GM23248 (cell line): ENCODE results near the gene PXDN. TPM values are rescaled to one million over a fixed set of nuclear protein-coding genes. Genes with fewer than 3 reads are reported as not detected.

ENCODE experiments used
- DNase-seq: peaks from one replicate; pipeline ENCODE4 v3.0.0-alpha.2; 2015
- H2AFZ ChIP-seq: fragments of 200-600 bp; sonication (generic); 2 replicates; pipeline ENCODE4 v1.6.1; 2016; ENCODE audit warnings: antibody characterized with exemption
- H3F3A ChIP-seq: fragments of 200-600 bp; sonication (generic); 2 replicates; pipeline ENCODE4 v1.6.1; 2016; ENCODE audit warnings: mild to moderate bottlenecking, antibody characterized with exemption, mixed run types; ENCODE audit not compliant: insufficient read depth
- H3K27ac ChIP-seq: fragments of 200-600 bp; sonication (generic); 2 replicates; pipeline ENCODE4 v1.5.1; 2016; ENCODE audit warnings: mild to moderate bottlenecking
- H3K27me3 ChIP-seq: fragments of 200-600 bp; sonication (generic); replicated peaks from 2 replicates; pipeline ENCODE4 v1.6.1; 2016; ENCODE audit warnings: mild to moderate bottlenecking; ENCODE audit not compliant: insufficient read depth
- H3K36me3 ChIP-seq: fragments of 200-600 bp; sonication (generic); 2 replicates; pipeline ENCODE4 v1.6.1; 2016; ENCODE audit warnings: low read depth, mild to moderate bottlenecking
- H3K4me1 ChIP-seq: fragments of 200-600 bp; sonication (generic); 2 replicates; pipeline ENCODE4 v1.6.1; 2016; ENCODE audit warnings: mild to moderate bottlenecking; ENCODE audit not compliant: insufficient read depth
- H3K4me2 ChIP-seq: fragments of 200-600 bp; sonication (generic); one replicate; pipeline ENCODE4 v1.6.1; 2016; ENCODE audit warnings: mild to moderate bottlenecking; ENCODE audit not compliant: unreplicated experiment
- H3K4me3 ChIP-seq: fragments of 200-600 bp; sonication (generic); 2 replicates; pipeline ENCODE4 v1.5.1; 2016; ENCODE audit warnings: mild to moderate bottlenecking
- H3K79me2 ChIP-seq: fragments of 200-600 bp; sonication (generic); 2 replicates; pipeline ENCODE4 v1.6.1; 2016; ENCODE audit warnings: mild to moderate bottlenecking; ENCODE audit not compliant: insufficient read depth
- H3K9ac ChIP-seq: fragments of 200-600 bp; sonication (generic); 2 replicates; pipeline ENCODE4 v1.6.1; 2016; ENCODE audit warnings: mild to moderate bottlenecking
- H3K9me2 ChIP-seq: fragments of 200-600 bp; sonication (generic); 2 replicates; pipeline ENCODE4 v1.6.1; 2016; ENCODE audit warnings: mixed run types, mild to moderate bottlenecking, moderate library complexity; ENCODE audit not compliant: insufficient read depth
- H3K9me3 ChIP-seq: fragments of 200-600 bp; sonication (generic); one replicate; pipeline ENCODE4 v1.6.1; 2017; ENCODE audit warnings: low read depth
- H4K20me1 ChIP-seq: fragments of 200-600 bp; sonication (generic); 2 replicates; pipeline ENCODE4 v1.6.0; 2016; ENCODE audit not compliant: insufficient read depth
- EZH2 ChIP-seq: fragments of 200-600 bp; sonication (generic); IDR thresholded peaks from 2 replicates; pipeline ENCODE4 v1.6.1; 2018; ENCODE audit warnings: antibody characterized with exemption, mild to moderate bottlenecking; ENCODE audit not compliant: insufficient read depth, poor library complexity, severe bottlenecking
- EZH2phosphoT487 ChIP-seq: fragments of 200-600 bp; sonication (generic); IDR thresholded peaks from 2 replicates; pipeline ENCODE4 v1.6.1; 2018; ENCODE audit warnings: antibody characterized with exemption, moderate library complexity, mild to moderate bottlenecking, low read depth; ENCODE audit not compliant: insufficient read depth
- WGBS, 2 experiments: methylation state at CpG; one replicate each; pipeline ENCODE4 v1.1.6; 2015 to 2017; ENCODE audit warnings: low lambda C conversion rate in 2 of 2, low coverage in 1 of 2; ENCODE audit errors: missing lambda C conversion rate in 2 of 2; 5-methylcytosine and 5-hydroxymethylcytosine counted together
- in situ Hi-C: fragments of 300-500 bp; cut with MboI; formaldehyde crosslinking; loops from 2 replicates; pipeline ENCODE4 v1.15.0; 2020
- polyA plus RNA-seq: library from polyadenylated mRNA; unstranded; fragments of >200 nt; fragmentation: Nextera tagmentation; extraction: Ambion mirVana; gene quantifications from 2 replicates; pipeline ENCODE4 v1.2.1, GENCODE V29; 2016
- total RNA-seq: library from RNA; depleted of rRNA; stranded (reverse); fragments of >200 nt; shearing (Covaris generic); gene quantifications from 2 replicates; pipeline ENCODE4 v1.2.3, GENCODE V29; 2014

The PXDN gene
- total and polyA plus RNA-seq, 2 experiments from 2014 or later = 222 to 263 TPM

- no peak for DNase-seq
- TF ChIP-seq EZH2phosphoT487 (no peak), EZH2 (no peak)
- Histone ChIP-seq H3K79me2 (no peaks in the 10 kb centered on the region), H4K20me1 (no peaks in the 10 kb centered on the region), H3K4me1 (peaks cover 4% of the 10 kb centered on the region; the same call in 1 of the 2 replicates), H3K9me3 (no peaks in the 10 kb centered on the region), H3K4me3 (no peak overlapping the region), H3K9me2 (no peaks in the 10 kb centered on the region), H3K27ac (no peak overlapping the region), H3K9ac (no peak overlapping the region), H3K36me3 (no peaks in the 10 kb centered on the region), H3F3A (peaks cover 9% of the 10 kb centered on the region), H3K4me2 (no peak overlapping the region), H3K27me3 (0 out of 2 replicates have a peak, but pooled peaks cover 7% of the 10 kb centered on the region), H2AFZ (no peak overlapping the region)
- WGBS, 2 experiments = 65% methylated on average over 29 of the region's 29 CpGs
- in situ Hi-C loops = no loop called here
Measured at GRCh38 chr2:1600191-1601066, 143.9 kb downstream of the PXDN start.

GRCh38 chr2:1599301-1600085 is 144.8 kb downstream of the PXDN start:
- H4K20me1 ChIP-seq = no peaks in the 10 kb centered on the region
- no peak overlapping the region for H3K9ac ChIP-seq
- WGBS, 2 experiments = 89 to 93% methylated on average over 16 to 17 of the region's 17 CpGs
- in situ Hi-C loops = no loop called here
- 0 out of 2 replicates have a peak, but pooled peaks cover 7% of the 10 kb centered on the region for H3K27me3 ChIP-seq
- no peak overlapping the region for H3K4me2 ChIP-seq
- H3K9me2 ChIP-seq = no peaks in the 10 kb centered on the region
- no peak for DNase-seq
- H3K9me3 ChIP-seq = no peaks in the 10 kb centered on the region
- H3K27ac ChIP-seq = no peak overlapping the region
- TF ChIP-seq EZH2 (no peak), EZH2phosphoT487 (no peak)
- H3F3A ChIP-seq = peaks cover 5% of the 10 kb centered on the region
- no peaks in the 10 kb centered on the region for H3K79me2 ChIP-seq
- H3K4me3 ChIP-seq = no peak overlapping the region
- no peaks in the 10 kb centered on the region for H3K36me3 ChIP-seq
- H2AFZ ChIP-seq = no peak overlapping the region
- H3K4me1 ChIP-seq = no peaks in the 10 kb centered on the region

- 0 out of 2 replicates have a peak, but pooled peaks cover 7% of the 10 kb centered on the region for H3K27me3 ChIP-seq
- no peak overlapping the region for H2AFZ ChIP-seq
- H3K79me2 ChIP-seq = no peaks in the 10 kb centered on the region
- H3F3A ChIP-seq = no peaks in the 10 kb centered on the region
- TF ChIP-seq EZH2 (no peak), EZH2phosphoT487 (no peak)
- in situ Hi-C loops = no loop called here
- no peak overlapping the region for H3K4me3 ChIP-seq
- H3K9ac ChIP-seq = no peak overlapping the region
- no peak overlapping the region for H3K27ac ChIP-seq
- H3K9me3 ChIP-seq = no peaks in the 10 kb centered on the region
- no peak overlapping the region for H3K4me2 ChIP-seq
- H3K4me1 ChIP-seq = peaks cover 6% of the 10 kb centered on the region; the same call in 1 of the 2 replicates
- H3K9me2 ChIP-seq = no peaks in the 10 kb centered on the region
- WGBS, 2 experiments = 90 to 94% methylated on average over 10 of the region's 10 CpGs
- no peaks in the 10 kb centered on the region for H3K36me3 ChIP-seq
- no peak for DNase-seq
- H4K20me1 ChIP-seq = no peaks in the 10 kb centered on the region
Measured at GRCh38 chr2:1598800-1599199, 145.5 kb downstream of the PXDN start.

GRCh38 chr2:1598041-1598710 is 146.1 kb downstream of the PXDN start:
- Histone ChIP-seq H3K4me3 (no peak overlapping the region), H3K9me2 (no peaks in the 10 kb centered on the region), H3K79me2 (no peaks in the 10 kb centered on the region), H3K36me3 (no peaks in the 10 kb centered on the region), H3K4me1 (peaks cover 12% of the 10 kb centered on the region), H3K4me2 (no peak overlapping the region), H3F3A (peaks cover 3% of the 10 kb centered on the region), H4K20me1 (no peaks in the 10 kb centered on the region), H3K27me3 (0 out of 2 replicates have a peak, but pooled peaks cover 7% of the 10 kb centered on the region), H2AFZ (no peak overlapping the region), H3K27ac (no peak overlapping the region), H3K9me3 (no peaks in the 10 kb centered on the region), H3K9ac (no peak overlapping the region)
- 87 to 88% methylated on average over 20 of the region's 20 CpGs for WGBS, 2 experiments
- in situ Hi-C loops = no loop called here
- TF ChIP-seq EZH2phosphoT487 (no peak), EZH2 (no peak)
- DNase-seq = no peak
